K562 (cell line): ENCODE measurements around the gene RPUSD2. TPM values are rescaled to one million over a fixed set of nuclear protein-coding genes. Genes with fewer than 3 reads are reported as not detected.

Source experiments
- ATAC-seq: fragments of 200-7000 bp; cut with Tn5 transposase; 3 replicates; pipeline ENCODE4 v1.9.1; 2020; ENCODE audit warnings: moderate library complexity
- BruUV-seq: library from RNA; stranded (reverse); fragments of 400-500 nt; replicated peaks from 2 replicates; lab custom pipeline; 2021; lab: Mats Ljungman, UMichigan
- CTCF ChIA-PET: fragments of 300-600 bp; formaldehyde crosslinking; extraction: SDS; loops from one replicate; lab custom pipeline; 2021; ENCODE audit warnings: low intra/inter-chr PET ratio; lab: Yijun Ruan, JAX
- POLR2A ChIA-PET: fragments of 300-600, 350-650 bp; sonication (Branson Sonifier 250); formaldehyde crosslinking; extraction: SDS; loops from one replicate; lab custom pipeline; 2021; ENCODE audit warnings: antibody characterized with exemption, inconsistent platforms; lab: Yijun Ruan, JAX
- DNase-seq, 4 experiments: peaks; one replicate each; pipeline versions ENCODE4 v3.0.0 to v3.0.0-alpha.2; 2011 to 2018; ENCODE audit warnings: low spot score in 3 of 4, mixed read lengths in 3 of 4; ENCODE audit errors: extremely low read depth in 1 of 4
- FAIRE-seq: peaks from 2 replicates; lab custom pipeline; 2011; peaks lifted over from hg19 to GRCh38; lab: Jason Lieb, UNC
- H2AFZ ChIP-seq: 2 replicates; pipeline ENCODE4 v1.6.0; 2011; ENCODE audit warnings: low read depth, low read length, control low read depth, inconsistent platforms
- H3K27ac ChIP-seq: fragments of 200-600 bp; 3 replicates; pipeline ENCODE4 v1.8.0; 2011; ENCODE audit warnings: low read depth, mild to moderate bottlenecking, control low read depth, inconsistent platforms, low read length, moderate library complexity, mixed read lengths; ENCODE audit errors: extremely low read depth
- H3K27me3 ChIP-seq, 2 experiments: fragments of 300-600 bp in 1 of 2; 2 replicates in 1 of 2; 3 replicates in 1 of 2; pipeline versions ENCODE4 v1.6.0 to v1.8.0; 2011; ENCODE audit warnings: inconsistent platforms in 2 of 2, low read length in 2 of 2, mild to moderate bottlenecking in 1 of 2, mixed read lengths in 1 of 2, moderate library complexity in 1 of 2; ENCODE audit not compliant: control insufficient read depth in 2 of 2, insufficient read depth in 2 of 2
- H3K36me3 ChIP-seq: fragments of 300-600 bp; 3 replicates; pipeline ENCODE4 v1.8.0; 2011; ENCODE audit warnings: mild to moderate bottlenecking, low read length, inconsistent platforms; ENCODE audit not compliant: control insufficient read depth, insufficient read depth
- H3K4me1 ChIP-seq, 2 experiments: fragments of 200-600 bp in 1 of 2; replicated peaks in 1 of 2; 2 replicates in 1 of 2; 3 replicates in 1 of 2; pipeline versions ENCODE4 v1.5.1 to v1.8.0; 2011; ENCODE audit warnings: inconsistent platforms in 2 of 2, low read length in 2 of 2, mild to moderate bottlenecking in 1 of 2, mixed read lengths in 1 of 2, moderate library complexity in 1 of 2; ENCODE audit not compliant: control insufficient read depth in 2 of 2, insufficient read depth in 2 of 2
- H3K4me2 ChIP-seq: 2 replicates; pipeline ENCODE4 v1.6.1; 2011; ENCODE audit warnings: low read length, control low read depth, inconsistent platforms, mixed read lengths; ENCODE audit not compliant: insufficient read depth
- H3K4me3 ChIP-seq: fragments of 200-600 bp; sonication (generic), shearing (Covaris generic); 2 replicates; pipeline ENCODE4 v1.5.1; 2016; ENCODE audit warnings: control low read depth, inconsistent platforms
- H3K79me2 ChIP-seq: fragments of 200-600 bp; 3 replicates; pipeline ENCODE4 v1.8.0; 2011; ENCODE audit warnings: low read length, inconsistent platforms; ENCODE audit not compliant: control insufficient read depth, insufficient read depth
- H3K9ac ChIP-seq, 2 experiments: 2 replicates each; pipeline versions ENCODE4 v1.6.0 to v1.6.1; 2011; ENCODE audit warnings: low read depth in 2 of 2, low read length in 2 of 2, control low read depth in 1 of 2, inconsistent platforms in 1 of 2, mild to moderate bottlenecking in 1 of 2, mixed read lengths in 1 of 2; ENCODE audit not compliant: insufficient read depth in 1 of 2
- H3K9me1 ChIP-seq: one replicate; pipeline ENCODE4 v1.6.0; 2011; ENCODE audit warnings: inconsistent platforms, mild to moderate bottlenecking, low read length, moderate library complexity; ENCODE audit not compliant: control insufficient read depth, insufficient read depth
- H3K9me3 ChIP-seq: replicated peaks from 2 replicates; pipeline ENCODE4 v1.5.1; 2011; ENCODE audit warnings: low read depth, low read length, inconsistent platforms; ENCODE audit not compliant: control insufficient read depth, insufficient read depth
- H4K20me1 ChIP-seq: replicated peaks from 2 replicates; pipeline ENCODE4 v1.6.1; 2011; ENCODE audit warnings: low read length, inconsistent platforms, mixed read lengths; ENCODE audit not compliant: control insufficient read depth, insufficient read depth
- BHLHE40 ChIP-seq: IDR thresholded peaks from 2 replicates; pipeline ENCODE4 v1.6.1; 2011; ENCODE audit warnings: low read length, improper control_type of control experiment
- HNRNPLL ChIP-seq: fragments of 200-400 bp; formaldehyde crosslinking; IDR thresholded peaks from 2 replicates; pipeline ENCODE4 v1.6.1; 2017; ENCODE audit warnings: low read length, low read depth, mild to moderate bottlenecking; ENCODE audit not compliant: poor library complexity, severe bottlenecking
- MYC ChIP-seq, 2 experiments: fragments of 250-450 bp in 1 of 2; sonication (Bioruptor Pico) in 1 of 2; IDR thresholded peaks; 2 replicates each; pipeline versions ENCODE4 v1.5.1 to v1.6.1; 2012 to 2021; ENCODE audit warnings: low read depth in 2 of 2, borderline replicate concordance in 1 of 2, improper control_type of control experiment in 1 of 2, low read length in 1 of 2, mild to moderate bottlenecking in 1 of 2, moderate library complexity in 1 of 2
- PHB2 ChIP-seq: fragments of 450-650 bp; IDR thresholded peaks from 2 replicates; pipeline ENCODE4 v1.6.1; 2017; ENCODE audit warnings: low read depth
- ZFP30 ChIP-seq: fragments of 250-450 bp; sonication (Bioruptor Pico); IDR thresholded peaks from 2 replicates; pipeline ENCODE4 v1.8.0; 2022; ENCODE audit warnings: moderate library complexity, mild to moderate bottlenecking, inconsistent platforms, borderline replicate concordance
- ZNF165 ChIP-seq: fragments of 250-450 bp; sonication (Bioruptor Pico); IDR thresholded peaks from 2 replicates; pipeline ENCODE4 v1.4.0; 2020; ENCODE audit warnings: borderline replicate concordance
- WGBS: fragments of 100-300 bp; shearing (Covaris generic); methylation state at CpG from one replicate; pipeline ENCODE4 v1.1.6; 2016; ENCODE audit warnings: low coverage, mixed read lengths; ENCODE audit not compliant: insufficient coverage; ENCODE audit errors: missing lambda C conversion rate; 5-methylcytosine and 5-hydroxymethylcytosine counted together
- in situ Hi-C: fragments of 300-500 bp; cut with MboI; formaldehyde crosslinking; loops from 4 replicates; pipeline ENCODE4 v1.15.0; 2018; ENCODE audit warnings: inconsistent platforms, mixed read lengths
- intact Hi-C: fragments of 100-400 bp; cut with micrococcal nuclease; formaldehyde crosslinking; loops from 2 replicates; pipeline ENCODE4 v1.14.2; 2022
- polyA plus RNA-seq, 8 experiments: library from polyadenylated mRNA; depleted of rRNA in 4 of 8; stranded (reverse) in 5 of 8; unstranded in 3 of 8; fragments of >200 nt; fragmentation: Nextera tagmentation in 2 of 8; fragmentation: Illumina TruSeq in 1 of 8; extraction: Ambion mirVana in 2 of 8; extraction: Trizol in 1 of 8; gene quantifications; 2 replicates each; pipeline versions ENCODE4 v1.2.1 to v1.2.3, GENCODE V29; 2011 to 2014; ENCODE audit warnings: inconsistent platforms in 1 of 8, missing spikeins in 1 of 8
- total RNA-seq, 7 experiments: library from RNA; depleted of rRNA in 6 of 7; stranded (reverse); fragments of >200 nt in 6 of 7; fragmentation: Illumina TruSeq in 2 of 7; extraction: Trizol in 2 of 7; gene quantifications; 2 replicates each; pipeline versions ENCODE4 v1.2.1 to v1.2.3, GENCODE V29; 2011 to 2021; ENCODE audit warnings: low replicate concordance in 1 of 7
- TF ChIP-seq, protein P1 (sequence below), 2 experiments: IDR thresholded peaks in 1 of 2; conservative IDR thresholded peaks in 1 of 2; 2 replicates each; pipeline ENCODE4 v1.6.1; 2016; ENCODE audit warnings: low read depth in 2 of 2, mild to moderate bottlenecking in 1 of 2, missing compliant biosample characterization in 1 of 2, missing genetic modification characterization in 1 of 2, moderate library complexity in 1 of 2
- TF ChIP-seq, protein P2 (sequence below): fragments of 450-650 bp; IDR thresholded peaks from 2 replicates; pipeline ENCODE4 v1.6.1; 2017; ENCODE audit warnings: antibody characterized with exemption, mild to moderate bottlenecking

RPUSD2 gene
- total and polyA plus RNA-seq, 9 of the 15 experiments (the other 6 are each of a cell fraction or from before 2014, with no cell fraction given): 3.7 to 30.2 (median 14.3) TPM

DNA sequence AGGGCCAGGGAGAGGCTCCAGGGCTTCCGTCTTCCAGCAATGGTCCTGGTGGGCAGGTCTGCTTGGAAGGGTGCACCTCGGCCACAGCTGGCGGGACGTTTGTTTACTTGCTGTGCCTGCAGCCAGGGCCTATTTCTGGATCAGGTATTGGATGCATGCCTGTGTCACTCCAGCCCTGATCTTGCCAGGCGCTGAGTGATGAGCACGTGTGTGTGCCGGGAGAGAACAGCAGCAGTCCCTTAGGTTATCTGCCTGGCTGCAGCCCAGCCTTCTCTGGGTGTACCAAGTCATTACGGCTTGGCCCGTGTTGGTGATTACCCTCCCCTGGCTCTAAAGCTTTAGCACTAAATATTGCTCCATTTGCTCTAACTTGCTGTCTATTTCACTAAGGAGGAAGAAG is 19.2 kb upstream of the RPUSD2 start (continued):
- TF ChIP-seq, protein P1, sequence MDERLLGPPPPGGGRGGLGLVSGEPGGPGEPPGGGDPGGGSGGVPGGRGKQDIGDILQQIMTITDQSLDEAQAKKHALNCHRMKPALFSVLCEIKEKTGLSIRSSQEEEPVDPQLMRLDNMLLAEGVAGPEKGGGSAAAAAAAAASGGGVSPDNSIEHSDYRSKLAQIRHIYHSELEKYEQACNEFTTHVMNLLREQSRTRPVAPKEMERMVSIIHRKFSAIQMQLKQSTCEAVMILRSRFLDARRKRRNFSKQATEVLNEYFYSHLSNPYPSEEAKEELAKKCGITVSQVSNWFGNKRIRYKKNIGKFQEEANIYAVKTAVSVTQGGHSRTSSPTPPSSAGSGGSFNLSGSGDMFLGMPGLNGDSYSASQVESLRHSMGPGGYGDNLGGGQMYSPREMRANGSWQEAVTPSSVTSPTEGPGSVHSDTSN (CRISPR knock-in tag; IDR thresholded peaks at IDR 0.05; ENCODE audit: low read depth): no peak
- TF ChIP-seq, protein P1 (tag; conservative IDR thresholded peaks at IDR 0.05; ENCODE audit: low read depth): peak; percentile 50; the same call in 1 of the 2 replicates

DNA sequence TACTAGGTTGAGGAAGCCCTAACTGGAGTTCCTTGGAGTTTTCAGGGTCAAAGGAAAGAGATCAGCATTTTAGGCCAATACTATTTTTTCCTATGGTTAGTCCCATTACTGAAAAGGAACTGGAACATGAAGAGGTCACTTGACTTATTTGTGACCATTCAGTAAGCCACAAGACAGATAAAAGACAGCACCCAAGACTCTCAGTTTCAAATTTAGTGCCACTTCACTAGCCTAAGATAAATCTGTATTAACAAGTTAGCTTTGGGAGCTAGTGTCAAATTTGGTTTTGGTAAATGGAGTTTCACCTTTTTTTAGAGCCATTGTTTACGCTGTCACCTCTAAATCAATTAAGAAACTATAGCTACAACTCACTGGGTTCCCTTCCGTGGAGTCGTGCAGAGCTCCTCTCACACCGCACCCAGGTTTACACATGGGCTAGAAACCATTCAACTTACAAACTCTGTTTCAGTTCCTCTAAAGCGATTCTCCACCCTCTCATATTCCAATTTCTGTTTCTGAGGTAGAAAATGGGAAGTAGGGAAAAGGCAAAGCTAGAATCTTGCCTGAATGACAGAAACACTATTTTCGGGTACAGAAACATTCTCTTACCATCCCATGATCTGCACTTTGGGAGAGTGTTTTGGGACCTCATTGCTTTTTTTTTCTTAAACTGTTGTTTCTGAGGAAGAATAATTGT is 18.6 kb upstream of the RPUSD2 start:
- H3K27me3 ChIP-seq: no peaks in the 10 kb centered on the region
- ChIA-PET POLR2A (interaction anchor here (0.7 to 2.2 kb wide), 3 partner anchors 9 to 80 kb away, joined by 3 to 6 read pairs (median 3); no protein-coding TSS in a partner anchor), CTCF (no interaction called here)
- no peak for ATAC-seq
- no peak overlapping the region for H2AFZ ChIP-seq
- H4K20me1 ChIP-seq: no peaks in the 10 kb centered on the region
- no peaks in the 10 kb centered on the region for H3K9me1 ChIP-seq
- H3K4me2 ChIP-seq: no peak overlapping the region
- H3K9me3 ChIP-seq: no peaks in the 10 kb centered on the region
- DNase-seq: no peak
- in situ Hi-C loops (no loop called here), intact Hi-C loops (no loop called here)
- no peaks in the 10 kb centered on the region for H3K79me2 ChIP-seq
- no peak for FAIRE-seq
- 91% methylated on average over 6 of the region's 6 CpGs for WGBS
- peak overlapping the region; percentile 22; the same call in 1 of the 3 replicates for H3K27ac ChIP-seq
- H3K9ac ChIP-seq: no peak overlapping the region
- no peak overlapping the region for H3K4me3 ChIP-seq
- BruUV-seq: no TSS peak
- H3K4me1 ChIP-seq: peaks cover 8 to 30% of the 10 kb centered on the region in 2 experiments; a peak in 4 of 5 replicates
- H3K36me3 ChIP-seq: peaks cover 64% of the 10 kb centered on the region
- no peak for TF ChIP-seq HNRNPLL
- no peak for TF ChIP-seq PHB2
- TF ChIP-seq MYC (IDR thresholded peaks at IDR 0.05; ENCODE audit: low read depth, low read length): no peak
- no peak for TF ChIP-seq MYC (CRISPR knock-in tag; IDR thresholded peaks at IDR 0.05; ENCODE audit: borderline replicate concordance, low read depth)
- TF ChIP-seq, protein P2, sequence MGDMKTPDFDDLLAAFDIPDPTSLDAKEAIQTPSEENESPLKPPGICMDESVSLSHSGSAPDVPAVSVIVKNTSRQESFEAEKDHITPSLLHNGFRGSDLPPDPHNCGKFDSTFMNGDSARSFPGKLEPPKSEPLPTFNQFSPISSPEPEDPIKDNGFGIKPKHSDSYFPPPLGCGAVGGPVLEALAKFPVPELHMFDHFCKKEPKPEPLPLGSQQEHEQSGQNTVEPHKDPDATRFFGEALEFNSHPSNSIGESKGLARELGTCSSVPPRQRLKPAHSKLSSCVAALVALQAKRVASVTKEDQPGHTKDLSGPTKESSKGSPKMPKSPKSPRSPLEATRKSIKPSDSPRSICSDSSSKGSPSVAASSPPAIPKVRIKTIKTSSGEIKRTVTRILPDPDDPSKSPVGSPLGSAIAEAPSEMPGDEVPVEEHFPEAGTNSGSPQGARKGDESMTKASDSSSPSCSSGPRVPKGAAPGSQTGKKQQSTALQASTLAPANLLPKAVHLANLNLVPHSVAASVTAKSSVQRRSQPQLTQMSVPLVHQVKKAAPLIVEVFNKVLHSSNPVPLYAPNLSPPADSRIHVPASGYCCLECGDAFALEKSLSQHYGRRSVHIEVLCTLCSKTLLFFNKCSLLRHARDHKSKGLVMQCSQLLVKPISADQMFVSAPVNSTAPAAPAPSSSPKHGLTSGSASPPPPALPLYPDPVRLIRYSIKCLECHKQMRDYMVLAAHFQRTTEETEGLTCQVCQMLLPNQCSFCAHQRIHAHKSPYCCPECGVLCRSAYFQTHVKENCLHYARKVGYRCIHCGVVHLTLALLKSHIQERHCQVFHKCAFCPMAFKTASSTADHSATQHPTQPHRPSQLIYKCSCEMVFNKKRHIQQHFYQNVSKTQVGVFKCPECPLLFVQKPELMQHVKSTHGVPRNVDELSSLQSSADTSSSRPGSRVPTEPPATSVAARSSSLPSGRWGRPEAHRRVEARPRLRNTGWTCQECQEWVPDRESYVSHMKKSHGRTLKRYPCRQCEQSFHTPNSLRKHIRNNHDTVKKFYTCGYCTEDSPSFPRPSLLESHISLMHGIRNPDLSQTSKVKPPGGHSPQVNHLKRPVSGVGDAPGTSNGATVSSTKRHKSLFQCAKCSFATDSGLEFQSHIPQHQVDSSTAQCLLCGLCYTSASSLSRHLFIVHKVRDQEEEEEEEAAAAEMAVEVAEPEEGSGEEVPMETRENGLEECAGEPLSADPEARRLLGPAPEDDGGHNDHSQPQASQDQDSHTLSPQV: no peak
- TF ChIP-seq ZNF165 (CRISPR knock-in tag): no peak
- no peak for TF ChIP-seq BHLHE40
- no peak for TF ChIP-seq ZFP30 (CRISPR knock-in tag)
